Activated CD4-positive, alpha-beta T cell treated with anti-CD3 and anti-CD28 coated beads, Interleukin-2, amount 50 U/mL, for 4 hours (primary cell): Measurements from ENCODE around the gene ENTR1.

Experiments used
- DNase-seq, 2 experiments: peaks; one replicate each; pipeline ENCODE4 v3.0.0-alpha.2; 2020

ENTR1 gene, protein sequence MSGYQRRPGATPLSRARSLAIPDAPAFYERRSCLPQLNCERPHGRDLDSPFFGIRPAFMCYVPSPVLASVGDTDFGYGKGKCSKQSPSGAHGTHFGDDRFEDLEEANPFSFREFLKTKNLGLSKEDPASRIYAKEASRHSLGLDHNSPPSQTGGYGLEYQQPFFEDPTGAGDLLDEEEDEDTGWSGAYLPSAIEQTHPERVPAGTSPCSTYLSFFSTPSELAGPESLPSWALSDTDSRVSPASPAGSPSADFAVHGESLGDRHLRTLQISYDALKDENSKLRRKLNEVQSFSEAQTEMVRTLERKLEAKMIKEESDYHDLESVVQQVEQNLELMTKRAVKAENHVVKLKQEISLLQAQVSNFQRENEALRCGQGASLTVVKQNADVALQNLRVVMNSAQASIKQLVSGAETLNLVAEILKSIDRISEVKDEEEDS

GRCh38 chr9:136410500-136411287, at the start of gene ENTR1, which contains the start of gene PMPCA:
TSS of gene ENTR1 (minus strand) at chr9:136410614. CDS start at chr9:136410397, 217 bp downstream.
TSS of gene PMPCA (plus strand) at chr9:136410658. CDS start at chr9:136410669, 11 bp downstream.
- peak; percentile 97 to 98 for DNase-seq

GRCh38 chr9:136459425-136459824, 49.0 kb upstream of the ENTR1 start:
- DNase-seq = no peak

- no peak for DNase-seq
Observed at GRCh38 chr9:136457326-136457725, 46.9 kb upstream of the ENTR1 start.

DNA sequence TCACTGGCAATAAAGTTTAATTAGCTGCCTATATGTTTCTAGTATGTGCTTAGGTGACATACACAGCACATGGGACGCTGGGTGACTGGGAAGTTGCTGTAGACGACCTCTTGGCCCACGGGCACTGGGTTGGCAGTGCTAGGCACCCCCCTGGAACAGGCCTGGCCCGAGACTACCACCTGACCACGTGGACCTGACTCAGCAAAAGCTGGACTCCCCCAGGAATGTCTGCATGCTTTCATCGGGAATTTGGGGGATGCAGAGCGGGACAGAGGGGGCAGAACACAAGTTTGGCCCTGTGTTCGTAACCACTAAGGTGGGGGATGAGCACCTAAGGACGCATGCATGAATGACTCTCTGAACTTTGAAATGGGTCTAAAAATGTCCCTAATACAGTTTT, 45.8 kb upstream of the ENTR1 start:
- no peak for DNase-seq

GRCh38 chr9:136455043-136456002, 44.9 kb upstream of the ENTR1 start:
- DNase-seq = no peak

GRCh38 chr9:136454026-136454796, 43.8 kb upstream of the ENTR1 start:
- DNase-seq = no peak

DNA sequence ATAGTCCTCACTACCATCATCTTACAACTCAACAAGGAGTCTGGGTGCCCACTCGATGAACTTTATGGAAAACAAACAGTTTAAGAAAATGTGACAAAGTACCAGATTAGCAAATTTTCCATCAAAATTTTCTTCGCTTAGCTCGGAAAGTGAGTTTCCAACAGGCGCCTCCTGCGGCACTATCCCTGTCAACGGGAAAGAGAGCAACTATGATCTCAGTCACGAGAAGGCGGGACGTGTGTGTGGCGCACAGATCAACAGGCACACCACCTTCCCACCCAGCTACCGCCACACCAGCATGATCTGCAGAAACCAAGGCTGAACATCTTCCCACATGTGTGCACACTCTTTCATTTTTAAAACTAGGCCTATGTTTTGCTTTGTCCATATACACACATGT, 42.9 kb upstream of the ENTR1 start:
- no peak for DNase-seq

GRCh38 chr9:136451221-136451877, 40.9 kb upstream of the ENTR1 start:
- no peak for DNase-seq

DNA sequence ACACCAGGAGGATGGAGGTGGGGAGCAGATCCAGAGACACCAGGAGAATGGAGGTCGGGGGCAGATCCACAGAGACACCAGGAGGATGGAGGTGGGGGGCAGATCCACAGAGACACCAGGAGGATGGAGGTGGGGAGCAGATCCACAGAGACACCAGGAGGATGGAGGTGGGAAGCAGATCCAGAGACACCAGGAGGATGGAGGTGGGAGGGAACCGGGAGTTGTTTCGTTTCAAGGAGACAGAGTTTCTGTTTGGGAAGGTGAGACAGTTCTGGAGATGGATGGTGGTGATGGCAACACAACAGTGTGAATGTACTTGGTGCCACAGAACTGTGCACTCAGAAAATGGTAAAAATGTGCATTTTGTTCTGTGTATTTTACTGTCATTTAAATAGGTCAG, 38.2 kb upstream of the ENTR1 start:
- DNase-seq = no peak

DNA sequence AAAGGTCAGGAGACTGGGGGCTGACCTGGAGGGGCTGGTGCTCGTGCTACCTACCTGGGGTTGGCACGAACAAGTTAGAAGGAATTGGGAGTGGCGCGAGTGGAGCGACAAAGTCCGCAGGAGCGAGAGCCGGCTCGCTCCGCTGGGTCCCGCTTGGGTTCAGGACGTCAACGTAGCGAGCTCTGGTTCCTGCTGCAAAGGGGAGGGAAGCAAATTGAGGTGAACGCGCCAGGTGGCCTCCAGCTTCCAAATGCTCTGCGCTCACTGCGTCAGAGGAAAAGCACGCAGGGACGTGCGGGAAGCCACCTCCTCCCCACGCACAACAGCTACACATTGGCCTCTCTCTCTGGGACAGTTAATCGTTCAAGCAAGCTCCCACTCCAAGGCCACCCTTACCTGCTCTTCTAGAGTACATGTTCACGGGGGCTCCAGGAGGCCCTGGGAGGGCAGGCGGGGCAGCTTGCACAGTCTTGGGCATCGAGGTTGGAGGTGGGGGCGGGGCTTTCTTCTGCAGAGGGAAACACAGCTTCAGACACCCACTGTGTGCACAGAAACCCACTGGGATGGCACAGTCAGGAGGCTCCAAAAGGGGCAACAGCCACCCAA, 36.9 kb upstream of the ENTR1 start:
- DNase-seq = no peak

GRCh38 chr9:136445799-136446198, 35.4 kb upstream of the ENTR1 start:
- DNase-seq = no peak

DNA sequence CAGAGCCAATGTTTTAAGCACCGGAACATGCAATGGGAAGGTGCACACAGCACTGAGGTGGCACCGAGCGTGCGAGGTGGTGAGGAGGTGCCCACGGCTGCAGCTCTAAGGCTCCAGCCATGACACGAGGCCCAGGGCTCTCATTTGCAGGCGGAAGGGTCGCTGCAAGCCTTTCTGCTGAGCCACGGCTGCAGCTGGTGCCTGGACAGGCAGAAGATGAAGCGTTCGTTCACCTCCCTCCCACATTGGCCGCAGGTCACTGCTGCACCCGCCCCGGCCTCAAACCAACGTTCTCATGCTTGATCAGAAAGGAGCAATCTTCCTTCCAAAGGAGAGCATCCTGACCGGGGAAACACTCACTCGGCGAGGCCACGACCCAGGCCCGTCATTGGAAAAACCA, 33.7 kb upstream of the ENTR1 start:
- no peak for DNase-seq

DNA sequence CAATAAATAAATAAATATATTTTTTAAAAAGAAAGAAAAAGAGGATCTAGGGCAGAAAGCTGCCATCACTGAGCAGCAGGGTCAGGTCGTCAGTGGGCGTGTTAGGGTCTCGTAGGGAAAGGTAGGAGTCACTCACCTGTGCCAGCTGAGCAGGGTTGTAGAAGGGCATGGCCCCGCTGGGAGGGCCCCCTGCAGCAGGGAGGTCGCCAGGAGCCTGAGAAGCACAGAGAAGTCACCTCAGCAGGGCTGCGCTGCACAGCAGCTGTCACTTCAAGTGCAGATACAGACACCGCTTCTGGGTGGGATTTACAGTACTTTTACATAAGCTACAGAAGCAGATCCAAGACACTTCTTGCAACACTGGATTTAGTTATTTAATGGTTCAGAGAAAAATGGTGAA, 33.3 kb upstream of the ENTR1 start:
- no peak for DNase-seq

- no peak for DNase-seq
Observed at GRCh38 chr9:136443087-136443486, 32.7 kb upstream of the ENTR1 start.

DNA sequence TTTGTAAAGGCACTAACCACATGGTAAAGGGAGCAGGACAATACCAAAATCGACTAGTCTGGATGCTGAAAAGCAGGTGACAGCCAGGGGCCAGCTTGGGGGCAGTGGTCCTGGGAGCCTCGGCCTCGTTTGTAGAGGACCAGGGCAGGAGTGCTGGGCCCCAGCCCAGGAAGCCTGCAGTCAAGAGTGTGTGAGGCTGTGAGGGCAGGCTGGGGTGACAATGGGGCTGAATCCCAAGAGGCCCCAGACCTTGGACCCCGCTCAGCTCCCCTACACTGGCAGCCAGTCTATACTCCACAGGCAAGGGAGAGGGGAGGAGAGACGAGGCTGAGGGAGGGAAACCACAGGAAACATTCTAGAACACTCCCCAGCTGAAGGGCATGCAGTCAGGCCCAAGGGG, 31.9 kb upstream of the ENTR1 start:
- DNase-seq = no peak

DNA sequence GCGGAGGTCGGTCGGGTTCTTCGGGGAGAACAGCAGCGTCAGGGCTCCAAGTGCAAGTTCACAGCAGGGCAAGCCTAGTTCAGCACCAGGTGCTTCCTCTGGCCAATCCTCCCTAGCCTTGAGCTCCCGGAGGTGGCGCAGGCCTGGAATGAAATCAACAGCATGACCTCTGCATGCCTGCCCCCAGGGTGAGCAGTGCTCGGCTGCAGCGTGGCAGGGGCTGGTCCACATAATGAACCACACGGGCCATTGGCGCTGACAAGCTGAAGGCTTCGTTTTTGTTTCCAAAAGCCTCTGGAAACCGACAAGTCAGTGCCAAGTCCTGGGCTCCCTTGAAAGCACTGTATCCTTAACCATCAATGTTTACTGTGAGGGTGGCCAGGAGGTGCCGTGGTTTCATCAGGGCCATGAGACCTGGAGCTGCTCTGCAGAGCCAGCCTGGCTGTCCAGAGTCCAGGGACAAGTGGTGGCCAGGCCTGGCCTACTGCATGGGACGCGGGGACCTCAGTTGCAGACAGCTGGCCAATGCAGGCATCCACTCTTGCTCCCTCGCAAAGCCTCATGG, 31.3 kb upstream of the ENTR1 start:
- DNase-seq = no peak

GRCh38 chr9:136441191-136441680, 30.8 kb upstream of the ENTR1 start:
- DNase-seq = no peak

DNA sequence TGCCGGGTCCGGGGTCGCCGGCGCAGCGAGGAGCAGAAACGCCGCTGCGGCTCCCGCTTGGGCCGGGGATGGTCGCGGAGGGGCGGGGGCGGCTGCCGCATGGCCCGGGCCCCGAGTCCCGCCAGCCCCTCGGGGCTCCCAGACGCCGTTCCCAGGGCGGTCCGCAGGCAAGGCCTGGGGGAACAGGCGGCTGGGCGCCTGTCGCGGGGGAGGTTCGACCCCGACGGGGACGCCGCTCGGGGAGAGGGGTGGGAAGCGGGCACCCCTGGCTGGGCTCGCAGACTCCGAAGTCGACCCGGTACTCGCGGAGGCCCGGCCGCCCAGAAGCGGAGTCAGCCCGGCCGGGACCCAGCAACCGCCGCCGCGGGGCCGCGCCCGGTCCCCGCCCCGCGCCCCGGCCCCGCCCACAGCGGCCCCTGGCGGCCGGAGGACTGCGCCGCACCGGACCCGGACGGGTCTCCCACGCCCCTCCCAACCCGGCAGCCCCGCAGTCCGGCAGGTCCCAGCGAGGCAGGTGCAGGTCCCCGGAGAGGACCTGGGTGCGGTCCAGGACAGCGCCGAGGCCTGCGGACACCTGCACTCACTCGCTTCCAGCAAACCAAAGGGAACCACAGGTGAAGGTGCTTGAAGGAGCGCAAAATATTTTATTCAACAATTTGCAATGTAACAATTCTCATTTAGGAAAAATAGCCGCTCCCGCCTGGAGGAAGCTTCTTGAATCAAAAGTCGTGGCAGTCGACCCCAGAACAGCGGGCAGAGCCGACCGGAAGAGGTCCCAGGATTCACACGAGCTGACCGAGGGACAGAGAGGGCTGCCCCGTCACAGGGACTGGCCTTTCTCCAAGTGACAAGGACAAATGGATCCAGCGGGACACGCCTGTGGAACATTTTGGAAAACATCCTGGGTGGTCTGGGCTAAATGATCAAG, 29.3 kb upstream of the ENTR1 start, which contains the start of gene INPP5E:
Gene INPP5E, minus strand, starts transcription at position 365 of the 928 bp plus-strand sequence. CDS start 426 bp downstream, outside the sequence.
- peak; percentile 70 to 75 for DNase-seq
